ENCODE data around the gene FLVCR1. TPM values are rescaled to one million over a fixed set of nuclear protein-coding genes. Genes with fewer than 3 reads are reported as not detected.

The FLVCR1 gene
- total RNA-seq, 6 experiments from 2014 or later = 1.6 to 5.8 (median 2.1) TPM

GRCh38 chr1:212917858-212918257 lies 59.8 kb downstream of the FLVCR1 start:
- Histone ChIP-seq H3K9me3 (no peaks in the 10 kb centered on the region), H3K36me3 (no peaks in the 10 kb centered on the region), H3K4me3 (no peak overlapping the region), H3K27me3 (no peaks in the 10 kb centered on the region), H3K27ac (no peak overlapping the region), H3K4me1 (no peaks in the 10 kb centered on the region)
- DNase-seq = no peak
- WGBS (ENCODE audit: insufficient coverage, low coverage, low lambda C conversion rate, missing lambda C conversion rate) = 75% methylated on average over 5 of the region's 5 CpGs
- TF ChIP-seq CTCF (IDR thresholded peaks at IDR 0.05) (no peak), POLR2A (IDR thresholded peaks at IDR 0.05) (no peak)
- no peak for ATAC-seq
- intact Hi-C loops (cut with DNase I) = no loop called here

- WGBS (ENCODE audit: insufficient coverage, low coverage, low lambda C conversion rate, missing lambda C conversion rate) = 20% methylated on average over 1 of the region's 2 CpGs
- Histone ChIP-seq H3K9me3 (no peaks in the 10 kb centered on the region), H3K4me1 (no peaks in the 10 kb centered on the region), H3K36me3 (no peaks in the 10 kb centered on the region), H3K27me3 (no peaks in the 10 kb centered on the region), H3K27ac (no peak overlapping the region), H3K4me3 (no peak overlapping the region)
- ATAC-seq (no peak), DNase-seq (no peak)
- TF ChIP-seq CTCF (IDR thresholded peaks at IDR 0.05) (no peak), POLR2A (IDR thresholded peaks at IDR 0.05) (no peak)
- intact Hi-C loops (cut with DNase I) = no loop called here
Measured at GRCh38 chr1:212918824-212919223, 60.7 kb downstream of the FLVCR1 start.

- no peak for DNase-seq
- no peak for ATAC-seq
Measured at GRCh38 chr1:212920246-212920645, 62.2 kb downstream of the FLVCR1 start.

GRCh38 chr1:212920896-212921295 lies 62.8 kb downstream of the FLVCR1 start:
- H3K36me3 ChIP-seq = no peaks in the 10 kb centered on the region
- no peaks in the 10 kb centered on the region for H3K4me1 ChIP-seq
- TF ChIP-seq POLR2A (IDR thresholded peaks at IDR 0.05) (no peak), CTCF (IDR thresholded peaks at IDR 0.05) (peak; percentile 9 to 27 (median 24))
- peak in 1 of 4 donors; percentile 35 for ATAC-seq
- no peak for DNase-seq
- no peaks in the 10 kb centered on the region for H3K27me3 ChIP-seq
- H3K4me3 ChIP-seq = no peak overlapping the region
- intact Hi-C loops (cut with DNase I) = no loop called here
- H3K9me3 ChIP-seq = no peaks in the 10 kb centered on the region
- H3K27ac ChIP-seq = no peak overlapping the region
- WGBS (ENCODE audit: insufficient coverage, low coverage, low lambda C conversion rate, missing lambda C conversion rate) = 50% methylated on average over 5 of the region's 6 CpGs

More at GRCh38 chr1:212920246-212920645, 62.2 kb downstream of the FLVCR1 start:
- Histone ChIP-seq H3K4me3 (no peak overlapping the region), H3K9me3 (no peaks in the 10 kb centered on the region), H3K4me1 (no peaks in the 10 kb centered on the region), H3K27me3 (no peaks in the 10 kb centered on the region), H3K36me3 (no peaks in the 10 kb centered on the region), H3K27ac (no peak overlapping the region)
- intact Hi-C loops (cut with DNase I) = no loop called here
- TF ChIP-seq POLR2A (IDR thresholded peaks at IDR 0.05) = no peak
- no peak for TF ChIP-seq CTCF (IDR thresholded peaks at IDR 0.05)
- WGBS (ENCODE audit: insufficient coverage, low coverage, low lambda C conversion rate, missing lambda C conversion rate) = 39% methylated on average over 4 of the region's 7 CpGs

- 70% methylated on average over 2 of the region's 5 CpGs for WGBS (ENCODE audit: insufficient coverage, low coverage, low lambda C conversion rate, missing lambda C conversion rate)
- no peak overlapping the region for H3K27ac ChIP-seq
- no peak for ATAC-seq
- DNase-seq = no peak
- no peaks in the 10 kb centered on the region for H3K36me3 ChIP-seq
- intact Hi-C loops (cut with DNase I) = no loop called here
- H3K4me3 ChIP-seq = no peak overlapping the region
- H3K9me3 ChIP-seq = no peaks in the 10 kb centered on the region
- TF ChIP-seq CTCF (IDR thresholded peaks at IDR 0.05) (no peak), POLR2A (IDR thresholded peaks at IDR 0.05) (no peak)
- H3K4me1 ChIP-seq = no peaks in the 10 kb centered on the region
- no peaks in the 10 kb centered on the region for H3K27me3 ChIP-seq
Measured at GRCh38 chr1:212922016-212922415, 63.9 kb downstream of the FLVCR1 start.

All from right lobe of liver (tissue), 6 donors.